HG03378 (cell line): ENCODE results near the gene CLSTN2.

Experiments
- ATAC-seq: cut with Tn5 transposase; IDR thresholded peaks from one replicate; pipeline ENCODE4 v1.9.1; 2021; ENCODE audit warnings: mild to moderate bottlenecking, moderate library complexity; ENCODE audit not compliant: unreplicated experiment

The CLSTN2 gene

DNA sequence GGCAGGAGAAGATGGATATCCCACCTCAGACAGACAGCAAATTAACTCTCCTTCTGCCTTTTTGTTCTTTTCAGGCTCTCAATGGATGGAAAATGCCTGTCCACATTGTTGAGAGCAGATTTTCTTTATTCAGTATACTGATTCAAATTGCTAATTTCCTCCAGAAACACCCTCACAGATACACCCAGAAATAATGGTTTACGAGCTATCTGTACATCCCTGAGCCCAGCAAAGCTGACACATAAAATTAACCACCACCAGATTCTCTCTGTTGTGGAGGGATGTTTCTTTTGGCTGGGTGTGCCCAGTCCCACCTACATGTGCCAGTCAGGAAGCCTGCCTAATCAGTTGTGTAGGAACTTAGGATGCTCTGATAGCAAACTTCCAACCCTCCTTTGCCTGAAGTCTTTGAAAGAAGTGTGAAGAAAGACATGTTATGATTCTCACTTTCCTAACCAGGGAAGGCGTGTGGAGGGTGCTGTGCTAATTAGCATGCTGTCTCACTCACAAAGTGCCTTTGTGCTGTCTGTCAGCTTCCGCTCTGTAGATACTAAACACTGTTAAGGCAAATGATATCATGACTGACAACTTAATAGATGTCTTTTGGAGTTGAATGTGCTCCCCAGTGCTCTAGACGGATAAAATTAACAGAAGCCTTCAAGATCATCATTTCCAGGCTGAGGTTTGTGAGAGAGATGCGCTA is 208.5 kb downstream of the CLSTN2 start:
- no peak for ATAC-seq

DNA sequence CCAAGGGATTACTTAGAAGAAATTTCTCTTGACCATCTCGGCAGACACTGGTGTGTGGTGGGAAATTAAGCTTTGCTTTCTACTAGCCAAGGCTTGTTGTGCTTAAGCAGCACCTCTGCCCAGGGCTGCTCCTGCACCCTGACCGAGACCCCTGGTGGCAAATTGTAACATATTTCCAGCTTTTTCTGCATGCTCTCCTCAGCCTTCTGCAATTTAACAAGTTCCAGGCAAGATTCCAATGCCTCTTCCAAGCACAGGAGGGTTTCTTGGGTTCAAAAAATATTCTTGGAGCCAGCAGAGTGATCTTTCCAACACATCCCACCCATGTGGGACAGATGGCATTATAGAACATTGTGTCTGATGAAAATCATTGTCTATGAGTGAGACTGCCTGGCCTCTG is 210.5 kb downstream of the CLSTN2 start:
- no peak for ATAC-seq

GRCh38 chr3:140146668-140147067 is 211.7 kb downstream of the CLSTN2 start:
- ATAC-seq: no peak

- ATAC-seq: no peak
These were observed 213.0 kb downstream of the CLSTN2 start for GRCh38 chr3:140147965-140148490.

GRCh38 chr3:140148824-140149390 is 213.9 kb downstream of the CLSTN2 start:
- ATAC-seq: no peak

DNA sequence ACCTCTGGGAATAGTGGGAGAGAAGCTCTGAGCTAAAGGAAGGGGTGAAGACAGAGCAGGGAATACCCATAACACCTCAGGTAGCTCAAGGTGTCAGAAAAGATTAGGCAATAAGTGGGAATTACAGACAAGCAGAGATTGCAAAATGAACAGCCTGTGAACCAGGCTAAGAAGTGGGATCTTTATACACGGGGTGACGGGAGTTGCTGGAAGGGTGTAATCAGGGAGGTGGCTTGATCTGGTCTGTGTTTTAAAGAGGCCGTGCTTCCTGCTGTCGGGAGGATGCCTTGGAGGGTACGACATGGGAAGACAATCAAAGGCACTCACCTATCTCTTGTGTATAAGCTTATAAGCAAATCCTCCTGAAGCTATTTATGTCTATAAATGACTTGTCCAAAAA is 216.3 kb downstream of the CLSTN2 start:
- ATAC-seq: no peak

- no peak for ATAC-seq
These were observed 218.1 kb downstream of the CLSTN2 start for GRCh38 chr3:140152851-140153639.

DNA sequence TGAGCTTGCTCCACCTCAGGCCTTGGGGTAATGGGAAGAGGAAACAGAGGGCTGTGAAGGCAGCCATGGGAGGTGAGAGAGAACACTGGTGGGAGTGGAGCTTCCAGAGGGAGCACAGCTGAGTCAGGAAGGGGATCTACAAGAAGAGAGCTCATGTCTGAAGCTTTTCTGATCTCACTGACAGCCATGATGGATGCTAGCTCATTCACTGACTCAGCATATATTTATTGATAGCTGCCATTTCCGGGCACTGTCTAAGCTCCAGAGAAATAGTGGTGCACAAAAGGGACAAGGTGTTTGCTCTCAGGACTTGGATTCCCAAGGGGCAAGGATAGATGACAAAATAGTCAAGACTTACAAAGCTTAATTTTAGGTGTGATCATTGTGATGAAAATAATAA is 218.8 kb downstream of the CLSTN2 start:
- ATAC-seq: no peak

DNA sequence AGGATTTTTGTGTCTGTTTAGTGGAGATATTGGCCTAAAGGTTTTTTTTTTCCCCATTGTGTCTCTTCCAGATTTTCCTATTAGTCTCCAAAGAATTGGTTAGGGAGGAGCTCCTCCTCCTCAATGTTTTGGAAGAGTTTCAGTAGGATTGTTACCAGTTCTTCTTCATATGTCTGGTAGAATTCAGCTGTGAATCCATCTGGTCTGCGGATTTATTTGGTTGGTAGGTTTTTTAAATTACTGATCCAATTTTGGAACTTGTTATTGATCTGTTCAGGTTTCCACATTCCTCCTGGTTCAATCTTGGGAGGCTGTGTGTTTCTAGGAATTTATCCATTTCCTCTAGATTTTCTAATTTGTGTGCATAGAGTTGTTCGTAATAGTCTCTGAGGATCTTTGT is 222.2 kb downstream of the CLSTN2 start:
- no peak for ATAC-seq

- no peak for ATAC-seq
These were observed 224.7 kb downstream of the CLSTN2 start for GRCh38 chr3:140159646-140160045.

DNA sequence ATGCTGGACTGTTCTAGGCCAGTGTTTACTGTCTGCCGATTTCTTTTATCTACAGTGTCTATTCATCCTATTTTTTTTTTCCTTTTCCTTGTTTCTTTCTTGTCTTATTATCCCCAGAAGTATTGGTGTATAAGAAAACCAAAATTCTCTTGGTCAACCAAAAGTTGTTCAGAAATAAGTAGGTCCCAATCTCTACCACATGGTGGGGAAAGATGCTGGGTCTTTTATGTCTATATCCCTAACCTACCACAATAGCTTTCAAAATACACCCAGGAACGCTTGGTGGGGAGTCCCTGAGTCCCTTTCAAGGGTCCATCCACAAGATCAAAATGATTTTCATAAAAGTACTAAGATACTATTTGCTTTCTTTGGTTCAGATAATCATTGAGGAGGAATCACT is 225.6 kb downstream of the CLSTN2 start:
- no peak for ATAC-seq

DNA sequence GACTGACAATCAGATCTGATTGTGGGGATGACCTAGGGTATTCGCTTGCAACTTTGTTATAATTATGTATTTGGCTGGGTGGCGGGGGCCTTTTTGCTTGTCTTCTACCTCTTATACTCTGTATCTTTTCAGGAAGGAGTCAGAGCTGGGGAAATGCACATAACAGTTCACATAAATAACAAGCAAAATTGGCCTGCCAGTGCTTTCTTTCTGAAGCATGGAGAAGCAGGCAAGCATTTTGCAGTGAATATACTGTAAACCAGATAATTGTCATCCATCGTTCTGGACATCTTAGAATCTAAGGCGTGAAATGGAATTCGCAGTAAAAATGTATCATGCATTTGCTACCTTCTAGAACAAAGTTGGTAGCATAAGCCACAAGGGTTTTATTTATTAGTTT is 227.6 kb downstream of the CLSTN2 start:
- ATAC-seq: no peak

DNA sequence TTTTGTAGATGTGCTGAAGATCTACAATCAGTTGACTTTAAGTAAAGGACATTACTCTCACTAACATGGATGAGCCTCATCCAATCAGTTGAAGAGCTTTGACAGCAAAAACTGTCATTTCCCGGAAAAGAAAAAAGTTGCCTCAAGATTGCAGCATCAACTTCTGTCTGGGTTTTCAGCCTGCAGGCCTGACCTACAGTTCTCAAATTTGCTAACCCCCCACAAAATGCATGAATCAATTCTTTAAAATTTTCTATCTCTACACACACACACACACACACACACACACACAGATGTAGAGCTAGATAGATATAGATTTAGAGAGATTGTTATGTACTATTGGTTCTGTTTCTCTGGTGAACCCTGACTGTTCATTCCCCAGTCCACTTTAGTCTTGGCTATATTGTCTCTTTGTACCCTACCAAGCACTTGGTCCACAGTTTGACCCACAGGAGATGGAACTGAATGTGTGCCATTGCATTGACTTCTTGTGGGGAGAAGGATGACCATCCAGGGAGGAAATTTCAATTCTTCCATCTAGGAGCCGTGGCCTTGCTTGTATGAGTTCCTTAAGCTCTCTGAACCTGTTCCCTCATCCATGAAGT is 228.3 kb downstream of the CLSTN2 start:
- ATAC-seq: no peak

DNA sequence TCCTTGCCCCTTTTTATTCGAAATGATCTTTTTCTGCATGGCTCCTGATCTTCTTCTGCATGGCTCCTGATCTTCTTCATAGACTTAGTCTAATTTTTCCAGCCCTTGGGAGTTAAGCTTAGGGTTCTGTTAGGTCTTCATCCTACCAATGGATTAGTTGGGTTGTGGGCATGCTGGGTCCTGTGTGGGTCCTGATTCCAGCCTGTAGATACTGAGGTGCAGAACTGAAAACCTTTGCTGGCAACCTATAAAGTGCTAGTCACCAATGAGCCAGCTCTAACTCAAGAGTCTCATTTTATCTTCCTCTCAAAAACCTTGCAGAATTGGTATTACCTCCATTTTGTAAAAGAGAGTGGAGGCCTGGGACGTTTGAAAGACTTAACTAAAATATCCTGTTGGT is 229.2 kb downstream of the CLSTN2 start:
- no peak for ATAC-seq

DNA sequence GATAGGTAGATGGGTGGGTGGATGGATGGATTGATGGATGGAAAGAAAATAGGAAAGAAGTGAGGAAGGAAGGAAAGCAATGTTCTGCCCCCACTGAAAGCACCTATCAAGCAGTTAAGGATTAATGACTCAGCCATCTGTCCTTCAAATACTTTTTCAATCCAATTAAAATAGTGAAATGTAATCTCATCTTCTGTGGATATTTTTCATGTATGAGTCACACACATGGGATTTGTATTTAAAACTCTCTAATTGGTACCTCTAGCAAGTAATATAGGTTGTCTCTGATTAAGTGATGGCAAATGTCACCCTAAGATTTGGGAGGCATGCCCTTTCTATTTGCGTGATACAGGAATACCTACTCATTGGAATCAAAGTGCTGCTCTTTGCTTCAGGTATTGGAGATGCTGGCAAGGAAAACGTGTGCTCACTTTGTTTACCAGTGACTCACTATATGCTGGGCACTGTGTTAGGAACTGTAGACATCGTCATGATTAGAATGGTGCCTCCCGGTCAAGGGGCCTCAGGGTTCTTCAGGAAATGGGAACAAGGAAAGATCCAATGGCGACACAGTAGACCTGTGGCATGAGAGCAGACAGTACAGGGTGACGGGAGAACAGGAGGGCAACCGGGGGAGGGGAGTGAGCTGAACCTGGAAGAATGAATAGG is 230.1 kb downstream of the CLSTN2 start:
- no peak for ATAC-seq

DNA sequence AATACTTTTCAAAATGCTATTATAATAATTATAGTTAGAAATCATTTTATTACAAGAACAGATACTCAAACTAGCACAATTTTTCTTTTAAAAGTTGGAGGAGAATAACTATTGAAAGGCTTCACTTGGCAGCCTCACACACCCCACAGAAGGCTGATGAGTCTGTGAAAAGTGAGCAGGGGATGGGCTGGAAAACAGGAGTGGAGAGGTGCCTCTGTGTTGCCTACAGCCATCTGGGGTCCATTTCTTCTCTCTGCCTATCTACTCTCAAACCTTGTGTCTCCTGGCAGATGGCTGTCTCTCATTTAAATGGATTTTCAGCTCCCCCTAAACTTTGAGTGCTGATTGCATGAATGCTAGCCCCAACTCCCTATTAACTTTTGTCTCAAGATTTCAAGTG is 230.8 kb downstream of the CLSTN2 start:
- ATAC-seq: no peak

DNA sequence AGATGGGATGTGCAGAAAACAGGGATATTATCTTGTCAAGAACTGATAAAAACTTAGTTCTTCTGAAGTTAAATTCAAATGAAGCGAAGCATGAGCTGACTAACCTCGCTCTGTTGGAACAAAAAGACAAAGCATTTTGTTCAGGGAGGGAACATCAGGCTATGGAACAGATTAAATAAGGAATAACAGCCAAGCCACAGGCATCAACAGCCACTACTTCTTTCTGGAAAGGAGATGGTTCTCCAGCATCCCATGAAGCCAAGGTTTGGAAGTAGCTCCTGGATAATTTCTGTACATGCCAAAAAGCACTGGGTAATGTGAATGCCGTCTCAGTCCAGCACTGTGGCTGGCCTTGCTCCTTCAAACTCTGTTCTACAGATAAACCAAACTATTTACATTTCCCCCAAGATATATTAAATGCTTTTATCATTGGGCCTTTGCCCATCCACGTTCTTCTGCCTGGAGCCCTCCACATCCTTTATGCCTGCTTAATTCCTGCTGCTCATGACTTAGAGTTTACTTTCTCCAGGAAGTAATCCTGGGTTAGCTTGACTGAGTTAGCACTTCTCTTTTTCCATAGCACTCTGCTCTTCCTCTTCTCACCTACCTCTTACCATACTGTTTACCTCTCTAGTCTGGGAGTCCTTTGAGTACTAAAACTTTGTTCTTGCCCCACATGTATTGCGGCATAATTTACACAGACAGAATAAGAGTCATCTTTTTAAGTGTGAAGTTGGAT is 232.0 kb downstream of the CLSTN2 start:
- ATAC-seq: no peak

DNA sequence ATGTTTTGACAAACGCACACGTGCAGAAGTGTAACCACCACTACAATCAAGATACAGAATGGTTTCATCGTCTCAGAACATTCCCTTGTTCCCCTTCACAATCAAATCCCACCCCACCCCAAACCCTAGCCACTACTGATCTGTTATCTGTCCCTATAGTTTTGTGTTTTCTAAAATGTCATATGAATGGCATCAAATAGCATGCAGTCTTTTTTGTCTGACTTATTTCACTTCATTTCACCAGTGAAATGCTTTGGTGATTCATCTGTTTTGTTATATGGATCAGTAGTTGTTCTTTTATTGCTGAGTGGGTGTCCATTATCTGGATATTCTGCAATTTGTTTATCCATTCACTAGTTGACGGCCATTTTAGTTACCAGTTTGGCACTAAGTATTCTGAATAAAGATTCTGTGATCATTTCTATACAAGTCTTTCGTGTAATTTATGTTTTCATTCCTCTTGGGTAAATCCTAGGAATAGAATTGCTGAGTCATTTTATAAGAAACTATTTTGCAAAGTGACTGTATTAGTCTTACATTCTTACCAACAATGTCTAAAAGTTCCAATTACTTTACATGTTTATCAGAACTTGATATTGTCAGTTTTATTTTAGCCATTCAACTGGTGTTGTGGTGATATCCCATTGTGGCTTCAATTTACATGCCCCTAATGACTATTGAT is 232.8 kb downstream of the CLSTN2 start:
- ATAC-seq: no peak

DNA sequence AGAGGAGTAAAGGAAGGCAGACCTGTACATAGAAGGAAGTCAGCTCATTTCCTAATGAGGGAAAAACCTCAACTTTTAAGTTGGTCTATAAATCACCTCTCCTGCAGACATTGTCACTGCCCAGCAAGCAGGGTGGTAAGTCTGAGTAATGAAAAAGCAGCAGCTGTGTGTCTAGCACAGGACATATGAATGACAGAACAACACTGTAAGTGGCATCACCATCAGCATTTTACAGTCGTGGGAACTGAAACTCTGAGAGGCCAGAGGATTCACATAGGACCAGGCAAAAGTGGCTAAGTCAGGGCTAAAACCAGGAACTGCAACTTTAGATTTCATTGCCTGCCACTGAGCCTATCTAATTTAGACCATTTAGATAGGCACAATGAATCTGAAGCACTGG is 235.6 kb downstream of the CLSTN2 start:
- peak; percentile 96 for ATAC-seq

DNA sequence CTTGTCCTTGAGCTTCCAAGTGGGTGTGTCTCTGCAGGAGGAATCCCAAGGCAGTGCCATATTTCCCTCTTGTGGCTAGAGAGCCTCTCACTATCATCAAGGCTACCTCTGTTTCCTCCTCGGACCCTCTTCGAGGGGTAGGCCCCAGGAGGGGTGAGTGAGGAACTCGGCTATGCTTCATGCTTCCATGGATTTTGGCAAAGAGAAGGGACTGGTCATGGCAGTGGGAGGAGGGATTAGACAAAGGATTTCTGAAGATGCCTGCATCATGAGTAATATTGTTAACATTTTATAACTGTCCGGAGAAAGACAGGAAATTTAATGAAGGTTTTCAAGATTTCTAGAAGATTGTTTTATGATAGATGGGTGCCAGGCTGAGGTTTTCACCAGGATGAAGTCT is 241.5 kb downstream of the CLSTN2 start:
- no peak for ATAC-seq
